HepG2 (cell line): ENCODE measurements around the gene SPRR2E. TPM values are rescaled to one million over a fixed set of nuclear protein-coding genes. Genes with fewer than 3 reads are reported as not detected.

Source experiments
- ATAC-seq: fragments of 200-7000 bp; cut with Tn5 transposase; 3 replicates; pipeline ENCODE4 v1.9.1; 2020; ENCODE audit warnings: mild to moderate bottlenecking, moderate library complexity
- BruUV-seq: library from RNA; stranded (reverse); fragments of 400-500 nt; replicated peaks from 2 replicates; lab custom pipeline; 2021; lab: Mats Ljungman, UMichigan
- CTCF ChIA-PET: fragments of 300-600 bp; formaldehyde crosslinking; extraction: SDS; loops from one replicate; lab custom pipeline; 2021; ENCODE audit warnings: low total read pairs, inconsistent platforms, low intra/inter-chr PET ratio; lab: Yijun Ruan, JAX
- POLR2A ChIA-PET: fragments of 350-600 bp; sonication (Branson Sonifier 250); formaldehyde crosslinking; loops from one replicate; lab custom pipeline; 2020; ENCODE audit warnings: antibody characterized with exemption, inconsistent platforms; lab: Yijun Ruan, JAX
- DNase-seq: peaks from one replicate; pipeline ENCODE4 v3.0.0-alpha.2; 2015; ENCODE audit warnings: low spot score
- FAIRE-seq: peaks from 3 replicates; lab custom pipeline; 2011; peaks lifted over from hg19 to GRCh38; lab: Jason Lieb, UNC
- H2AFZ ChIP-seq: one replicate; pipeline ENCODE4 v1.6.1; 2011; ENCODE audit warnings: low read length, inconsistent platforms
- H3K27ac ChIP-seq: fragments of 300-600 bp; 3 replicates; pipeline ENCODE4 v1.8.0; 2011; ENCODE audit warnings: mixed run types, mild to moderate bottlenecking, mixed read lengths, low read length, inconsistent platforms; ENCODE audit not compliant: insufficient read depth; ENCODE audit errors: extremely low read length
- H3K27me3 ChIP-seq, 2 experiments: fragments of 200-600 bp in 1 of 2; 2 replicates in 1 of 2; 3 replicates in 1 of 2; pipeline versions ENCODE4 v1.6.0 to v1.8.0; 2011; ENCODE audit warnings: low read length in 2 of 2, mild to moderate bottlenecking in 2 of 2, moderate library complexity in 2 of 2, inconsistent platforms in 1 of 2; ENCODE audit not compliant: insufficient read depth in 2 of 2, control insufficient read depth in 1 of 2
- H3K36me3 ChIP-seq, 2 experiments: fragments of 200-600 bp in 1 of 2; replicated peaks in 1 of 2; 2 replicates in 1 of 2; 3 replicates in 1 of 2; pipeline versions ENCODE4 v1.5.1 to v1.8.0; 2011; ENCODE audit warnings: low read length in 2 of 2, inconsistent platforms in 1 of 2; ENCODE audit not compliant: insufficient read depth in 2 of 2, control insufficient read depth in 1 of 2
- H3K4me1 ChIP-seq: 2 replicates; pipeline ENCODE4 v1.5.1; 2012; ENCODE audit warnings: low read length, inconsistent platforms; ENCODE audit not compliant: insufficient read depth
- H3K4me2 ChIP-seq: 2 replicates; pipeline ENCODE4 v1.6.0; 2011; ENCODE audit warnings: low read depth, low read length, inconsistent platforms
- H3K4me3 ChIP-seq, 3 experiments: fragments of 200-600 bp in 1 of 3; sonication (generic), shearing (Covaris generic) in 1 of 3; replicated peaks in 1 of 3; 2 replicates each; pipeline ENCODE4 v1.5.1; 2011 to 2016; ENCODE audit warnings: low read length in 3 of 3, inconsistent platforms in 2 of 3, low read depth in 2 of 3, mild to moderate bottlenecking in 2 of 3, control low read depth in 1 of 3, mixed read lengths in 1 of 3; ENCODE audit not compliant: insufficient read depth in 1 of 3
- H3K79me2 ChIP-seq: one replicate; pipeline ENCODE4 v1.6.1; 2011; ENCODE audit warnings: low read length, inconsistent platforms; ENCODE audit not compliant: insufficient read depth
- H3K9ac ChIP-seq: 2 replicates; pipeline ENCODE4 v1.6.0; 2011; ENCODE audit warnings: mild to moderate bottlenecking, low read depth, low read length, inconsistent platforms; ENCODE audit not compliant: insufficient read depth
- H3K9me3 ChIP-seq: 2 replicates; pipeline ENCODE4 v1.5.1; 2012; ENCODE audit warnings: mild to moderate bottlenecking, low read length
- H4K20me1 ChIP-seq: 2 replicates; pipeline ENCODE4 v1.6.0; 2011; ENCODE audit warnings: inconsistent platforms, mild to moderate bottlenecking, low read length, moderate library complexity; ENCODE audit not compliant: insufficient read depth
- HMG20A ChIP-seq: IDR thresholded peaks from 2 replicates; pipeline ENCODE4 v1.6.1; 2016; ENCODE audit warnings: borderline replicate concordance
- JARID2 ChIP-seq: sonication (generic); formaldehyde crosslinking; IDR thresholded peaks from 2 replicates; pipeline ENCODE4 v1.8.1; 2023; ENCODE audit warnings: missing genetic modification reagents, inconsistent platforms; ENCODE audit not compliant: insufficient replicate concordance
- MLX ChIP-seq: IDR thresholded peaks from 2 replicates; pipeline ENCODE4 v1.6.1; 2016
- NR3C1 ChIP-seq: sonication (generic); formaldehyde crosslinking; IDR thresholded peaks from 2 replicates; pipeline ENCODE4 v1.4.0; 2020; ENCODE audit warnings: missing genetic modification reagents
- SMAD9 ChIP-seq: sonication (generic); formaldehyde crosslinking; IDR thresholded peaks from 2 replicates; pipeline ENCODE4 v1.5.1; 2020; ENCODE audit warnings: mild to moderate bottlenecking, missing genetic modification reagents
- SUZ12 ChIP-seq: fragments of 150-350 bp; IDR thresholded peaks from 2 replicates; pipeline ENCODE4 v1.6.1; 2014; ENCODE audit warnings: low read depth, low read length
- ZNF577 ChIP-seq: sonication (generic); formaldehyde crosslinking; IDR thresholded peaks from 2 replicates; pipeline ENCODE4 v1.4.0; 2020; ENCODE audit warnings: mild to moderate bottlenecking, low read depth, missing genetic modification reagents, borderline replicate concordance
- ZNF660 ChIP-seq: sonication (generic); formaldehyde crosslinking; IDR thresholded peaks from 2 replicates; pipeline ENCODE4 v1.5.1; 2020; ENCODE audit warnings: mild to moderate bottlenecking, low read depth, missing genetic modification reagents, borderline replicate concordance
- ZNF775 ChIP-seq: sonication (generic); formaldehyde crosslinking; IDR thresholded peaks from 2 replicates; pipeline ENCODE4 v1.4.0; 2020; ENCODE audit warnings: missing genetic modification reagents, mild to moderate bottlenecking, moderate library complexity, borderline replicate concordance
- WGBS: methylation state at CpG from one replicate; pipeline ENCODE4 v1.1.6; 2017; ENCODE audit warnings: low lambda C conversion rate; 5-methylcytosine and 5-hydroxymethylcytosine counted together
- in situ Hi-C: cut with HindIII; loops from 2 replicates; pipeline ENCODE4 v1.10.0; 2017; ENCODE audit warnings: low pct_unique_long_range_greater_than_20kb; ENCODE audit not compliant: extremely low pct_ligation_motif_present
- intact Hi-C: fragments of 100-400 bp; cut with micrococcal nuclease; formaldehyde crosslinking; loops from one replicate; pipeline ENCODE4 v1.10.0; 2022; ENCODE audit not compliant: unreplicated experiment
- polyA plus RNA-seq, 8 experiments: library from polyadenylated mRNA; depleted of rRNA in 3 of 8; stranded (reverse) in 7 of 8; unstranded in 1 of 8; fragments of >200 nt; fragmentation: Illumina TruSeq in 4 of 8; extraction: Trizol in 4 of 8; gene quantifications; 2 replicates each; pipeline versions ENCODE4 v1.2.1 to v1.2.3, GENCODE V29; 2011 to 2016; ENCODE audit warnings: low read depth in 4 of 8, missing spikeins in 1 of 8, mixed read lengths in 1 of 8; ENCODE audit not compliant: insufficient read depth in 1 of 8
- total RNA-seq, 5 experiments: library from RNA; depleted of rRNA; stranded (reverse); fragments of >200 nt; fragmentation: Illumina TruSeq; extraction: Trizol; gene quantifications; 2 replicates each; pipeline ENCODE4 v1.2.3, GENCODE V29; 2016; ENCODE audit warnings: low read depth in 1 of 5

SPRR2E gene
- total and polyA plus RNA-seq, 2 of the 13 experiments (the other 11 are each of a cell fraction or from before 2014, with no cell fraction given): not detected

- no peak for TF ChIP-seq ZNF775 (CRISPR knock-in tag)
- TF ChIP-seq MLX: no peak
Measured at GRCh38 chr1:153070243-153070642, 24.1 kb downstream of the SPRR2E start (continued).

DNA sequence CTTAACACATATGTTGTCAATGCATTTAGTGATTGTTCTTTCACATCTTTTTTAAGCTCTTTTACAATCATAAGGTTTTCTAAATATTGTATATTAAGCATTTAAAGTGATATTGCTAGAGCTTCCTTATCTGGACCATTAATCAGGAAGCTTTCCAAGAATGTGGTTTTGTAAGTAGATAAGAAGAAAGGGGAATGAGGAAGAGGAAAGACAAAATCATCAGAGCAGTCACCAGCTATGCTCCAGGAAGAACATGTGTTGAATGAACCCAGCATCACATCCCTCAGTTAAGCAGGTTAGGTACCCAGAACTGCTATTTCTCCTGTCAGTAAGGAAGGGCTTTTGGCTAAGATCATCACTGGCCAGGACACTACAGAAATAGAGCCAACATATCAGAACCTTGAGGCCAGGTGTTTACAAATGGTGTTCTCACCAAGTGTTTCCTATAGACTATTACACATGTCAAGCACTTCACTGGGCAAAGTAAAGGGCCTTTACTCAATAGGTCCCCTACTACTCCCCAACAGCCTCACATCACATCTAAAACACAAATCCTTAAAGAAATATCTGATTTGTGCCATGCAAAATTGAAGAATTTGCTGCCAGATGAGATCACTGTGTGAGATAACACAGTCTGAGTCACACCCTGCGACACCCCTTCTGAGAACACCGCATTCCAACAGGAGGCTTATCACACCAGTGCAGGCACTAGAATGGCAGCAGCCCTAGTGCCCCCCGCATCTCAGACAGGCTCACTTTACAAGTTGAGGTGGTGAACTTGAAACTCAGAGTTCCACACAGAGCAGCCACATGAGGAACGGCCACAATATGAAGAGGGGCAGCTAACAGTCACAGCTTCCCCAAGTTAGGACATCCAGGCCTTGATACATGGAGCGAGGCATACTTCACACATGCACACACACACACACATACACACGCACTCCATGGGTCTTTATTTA lies 35.2 kb downstream of the SPRR2E start:
- no peak overlapping the region for H3K27ac ChIP-seq
- H3K9me3 ChIP-seq: no peaks in the 10 kb centered on the region
- H4K20me1 ChIP-seq: no peaks in the 10 kb centered on the region
- 12% methylated on average over 4 of the region's 6 CpGs for WGBS
- CTCF ChIA-PET: no interaction called here
- no peak overlapping the region for H3K4me3 ChIP-seq
- intact Hi-C loops: no loop called here
- no peak overlapping the region for H3K9ac ChIP-seq
- no peak for FAIRE-seq
- TF ChIP-seq ZNF660: no peak
- no peak for TF ChIP-seq SUZ12
- no peak for TF ChIP-seq JARID2
- no peak for TF ChIP-seq SMAD9 (CRISPR knock-in tag)
- TF ChIP-seq ZNF577 (CRISPR knock-in tag): no peak
- TF ChIP-seq HMG20A (CRISPR knock-in tag): no peak
- no peak for TF ChIP-seq NR3C1
- POLR2A ChIA-PET: no interaction called here
- H3K79me2 ChIP-seq: no peaks in the 10 kb centered on the region
- BruUV-seq: no TSS peak
- no peak for DNase-seq
- H3K4me1 ChIP-seq: no peaks in the 10 kb centered on the region
- H3K27me3 ChIP-seq: no peaks in the 10 kb centered on the region
- in situ Hi-C loops: no loop called here
- no peak overlapping the region for H3K4me2 ChIP-seq
- no peak overlapping the region for H2AFZ ChIP-seq
- no peaks in the 10 kb centered on the region for H3K36me3 ChIP-seq
- no peak for ATAC-seq
